Measurements from ENCODE around the gene LAMA2.

The LAMA2 gene

GRCh38 chr6:129192458-129192989, 309.6 kb downstream of the LAMA2 start:
- Mint-ChIP-seq H3K9me3 (no peaks in the 10 kb centered on the region), H3K36me3 (ENCODE audit: low read depth) (no peaks in the 10 kb centered on the region), H3K4me1 (no peaks in the 10 kb centered on the region), H3K27me3 (peaks cover 2% of the 10 kb centered on the region), H3K4me3 (no peak overlapping the region), H3K27ac (no peak overlapping the region)
- no peak for ATAC-seq
- DNase-seq: no peak

GRCh38 chr6:129194306-129194941, 311.5 kb downstream of the LAMA2 start:
- Mint-ChIP-seq H3K9me3 (no peaks in the 10 kb centered on the region), H3K27me3 (peaks cover 2% of the 10 kb centered on the region), H3K27ac (no peak overlapping the region), H3K4me3 (no peak overlapping the region), H3K4me1 (no peaks in the 10 kb centered on the region), H3K36me3 (ENCODE audit: low read depth) (no peaks in the 10 kb centered on the region)
- ATAC-seq (no peak), DNase-seq (no peak)

- no peaks in the 10 kb centered on the region for H3K4me1 Mint-ChIP-seq
- H3K9me3 Mint-ChIP-seq: no peaks in the 10 kb centered on the region
- H3K27ac Mint-ChIP-seq: no peak overlapping the region
- no peaks in the 10 kb centered on the region for H3K36me3 Mint-ChIP-seq (ENCODE audit: low read depth)
- ATAC-seq (no peak), DNase-seq (no peak)
- H3K27me3 Mint-ChIP-seq: peaks cover 2% of the 10 kb centered on the region
- no peak overlapping the region for H3K4me3 Mint-ChIP-seq
Measured at GRCh38 chr6:129195161-129195560, 312.2 kb downstream of the LAMA2 start.

- no peak overlapping the region for H3K4me3 Mint-ChIP-seq
- H3K9me3 Mint-ChIP-seq: no peaks in the 10 kb centered on the region
- ATAC-seq (no peak), DNase-seq (no peak)
- no peak overlapping the region for H3K27ac Mint-ChIP-seq
- no peaks in the 10 kb centered on the region for H3K36me3 Mint-ChIP-seq (ENCODE audit: low read depth)
- H3K27me3 Mint-ChIP-seq: peaks cover 2% of the 10 kb centered on the region
- H3K4me1 Mint-ChIP-seq: no peaks in the 10 kb centered on the region
Measured at GRCh38 chr6:129195643-129196042, 312.7 kb downstream of the LAMA2 start.

- Mint-ChIP-seq H3K4me3 (no peak overlapping the region), H3K27me3 (peaks cover 2% of the 10 kb centered on the region), H3K9me3 (no peaks in the 10 kb centered on the region), H3K36me3 (ENCODE audit: low read depth) (no peaks in the 10 kb centered on the region), H3K4me1 (no peaks in the 10 kb centered on the region), H3K27ac (no peak overlapping the region)
- ATAC-seq: no peak
- no peak for DNase-seq
Measured at GRCh38 chr6:129197154-129197553, 314.2 kb downstream of the LAMA2 start.

GRCh38 chr6:129200151-129200550, 317.2 kb downstream of the LAMA2 start:
- ATAC-seq (no peak), DNase-seq (no peak)
- no peak overlapping the region for H3K4me3 Mint-ChIP-seq
- no peaks in the 10 kb centered on the region for H3K4me1 Mint-ChIP-seq
- H3K27ac Mint-ChIP-seq: no peak overlapping the region
- peaks cover 2% of the 10 kb centered on the region for H3K27me3 Mint-ChIP-seq
- H3K36me3 Mint-ChIP-seq (ENCODE audit: low read depth): no peaks in the 10 kb centered on the region
- no peaks in the 10 kb centered on the region for H3K9me3 Mint-ChIP-seq

- no peak for ATAC-seq
- no peak overlapping the region for H3K4me3 Mint-ChIP-seq
- H3K36me3 Mint-ChIP-seq (ENCODE audit: low read depth): no peaks in the 10 kb centered on the region
- no peak for DNase-seq
- peaks cover 2% of the 10 kb centered on the region for H3K27me3 Mint-ChIP-seq
- no peaks in the 10 kb centered on the region for H3K4me1 Mint-ChIP-seq
- H3K9me3 Mint-ChIP-seq: no peaks in the 10 kb centered on the region
- no peak overlapping the region for H3K27ac Mint-ChIP-seq
Measured at GRCh38 chr6:129203190-129203900, 320.4 kb downstream of the LAMA2 start.

- Mint-ChIP-seq H3K27ac (no peak overlapping the region), H3K36me3 (ENCODE audit: low read depth) (no peaks in the 10 kb centered on the region), H3K4me3 (no peak overlapping the region), H3K4me1 (no peaks in the 10 kb centered on the region), H3K27me3 (peaks cover 2% of the 10 kb centered on the region), H3K9me3 (no peaks in the 10 kb centered on the region)
- ATAC-seq (no peak), DNase-seq (no peak)
Measured at GRCh38 chr6:129206821-129207220, 323.9 kb downstream of the LAMA2 start.

- H3K36me3 Mint-ChIP-seq (ENCODE audit: low read depth): no peaks in the 10 kb centered on the region
- no peak overlapping the region for H3K27ac Mint-ChIP-seq
- peaks cover 2% of the 10 kb centered on the region for H3K27me3 Mint-ChIP-seq
- no peaks in the 10 kb centered on the region for H3K4me1 Mint-ChIP-seq
- DNase-seq (no peak), ATAC-seq (no peak)
- H3K4me3 Mint-ChIP-seq: no peak overlapping the region
- no peaks in the 10 kb centered on the region for H3K9me3 Mint-ChIP-seq
Measured at GRCh38 chr6:129207832-129208231, 324.9 kb downstream of the LAMA2 start.

- Mint-ChIP-seq H3K27ac (no peak overlapping the region), H3K4me3 (no peak overlapping the region), H3K27me3 (peaks cover 2% of the 10 kb centered on the region), H3K9me3 (no peaks in the 10 kb centered on the region), H3K36me3 (ENCODE audit: low read depth) (no peaks in the 10 kb centered on the region), H3K4me1 (no peaks in the 10 kb centered on the region)
- no peak for DNase-seq
- no peak for ATAC-seq
Measured at GRCh38 chr6:129208415-129209034, 325.6 kb downstream of the LAMA2 start.

GRCh38 chr6:129209355-129209754, 326.4 kb downstream of the LAMA2 start:
- Mint-ChIP-seq H3K4me1 (no peaks in the 10 kb centered on the region), H3K27ac (no peak overlapping the region), H3K4me3 (no peak overlapping the region), H3K9me3 (no peaks in the 10 kb centered on the region), H3K27me3 (peaks cover 2% of the 10 kb centered on the region), H3K36me3 (ENCODE audit: low read depth) (no peaks in the 10 kb centered on the region)
- DNase-seq (no peak), ATAC-seq (no peak)

- no peak for DNase-seq
- H3K4me3 Mint-ChIP-seq: no peak overlapping the region
- H3K4me1 Mint-ChIP-seq: no peaks in the 10 kb centered on the region
- no peak overlapping the region for H3K27ac Mint-ChIP-seq
- no peaks in the 10 kb centered on the region for H3K9me3 Mint-ChIP-seq
- peaks cover 2% of the 10 kb centered on the region for H3K27me3 Mint-ChIP-seq
- H3K36me3 Mint-ChIP-seq (ENCODE audit: low read depth): no peaks in the 10 kb centered on the region
- ATAC-seq: no peak
Measured at GRCh38 chr6:129210684-129211083, 327.7 kb downstream of the LAMA2 start.

GRCh38 chr6:129211626-129212025, 328.7 kb downstream of the LAMA2 start:
- Mint-ChIP-seq H3K27me3 (peaks cover 2% of the 10 kb centered on the region), H3K27ac (no peak overlapping the region), H3K4me1 (no peaks in the 10 kb centered on the region), H3K9me3 (no peaks in the 10 kb centered on the region), H3K4me3 (no peak overlapping the region), H3K36me3 (ENCODE audit: low read depth) (no peaks in the 10 kb centered on the region)
- no peak for ATAC-seq
- DNase-seq: no peak

GRCh38 chr6:129212081-129212480, 329.1 kb downstream of the LAMA2 start:
- H3K27ac Mint-ChIP-seq: no peak overlapping the region
- no peak overlapping the region for H3K4me3 Mint-ChIP-seq
- no peaks in the 10 kb centered on the region for H3K9me3 Mint-ChIP-seq
- ATAC-seq (no peak), DNase-seq (no peak)
- H3K27me3 Mint-ChIP-seq: no peaks in the 10 kb centered on the region
- H3K4me1 Mint-ChIP-seq: no peaks in the 10 kb centered on the region
- H3K36me3 Mint-ChIP-seq (ENCODE audit: low read depth): no peaks in the 10 kb centered on the region

- H3K27ac Mint-ChIP-seq: no peak overlapping the region
- H3K9me3 Mint-ChIP-seq: no peaks in the 10 kb centered on the region
- no peak for DNase-seq
- no peak for ATAC-seq
- no peaks in the 10 kb centered on the region for H3K27me3 Mint-ChIP-seq
- H3K4me3 Mint-ChIP-seq: no peak overlapping the region
- no peaks in the 10 kb centered on the region for H3K36me3 Mint-ChIP-seq (ENCODE audit: low read depth)
- H3K4me1 Mint-ChIP-seq: no peaks in the 10 kb centered on the region
Measured at GRCh38 chr6:129215246-129215645, 332.3 kb downstream of the LAMA2 start.

Data from activated naive CD8-positive, alpha-beta T cell treated with anti-CD3 and anti-CD28 coated beads, Interleukin-2, amount 50 U/mL, for 24 hours (primary cell).